WTC11 (cell line): ENCODE data around the gene FBXO33. TPM values are rescaled to one million over a fixed set of nuclear protein-coding genes. Genes with fewer than 3 reads are reported as not detected.
"Not testable (repeated sequence)": the region's sequence is repeated elsewhere in the genome, so short reads cannot be mapped to it uniquely, and the experiment has no call there.

Experiments used
- ATAC-seq: fragments of 200-7000 bp; cut with Tn5 transposase; 2 replicates; pipeline ENCODE4 v1.10.0; 2021; ENCODE audit warnings: mild to moderate bottlenecking, moderate library complexity
- CTCF ChIA-PET: fragments of 300-600 bp; sonication (Branson Sonifier 250); formaldehyde crosslinking; loops from one replicate; lab custom pipeline; 2021; ENCODE audit warnings: antibody characterized with exemption; lab: Charles Lee
- POLR2A ChIA-PET: fragments of 350-600 bp; sonication (Branson Sonifier 250); formaldehyde crosslinking; loops from one replicate; lab custom pipeline; 2021; ENCODE audit warnings: antibody characterized with exemption; lab: Charles Lee
- DNase-seq: peaks from one replicate; pipeline ENCODE4 v3.0.0; 2021; ENCODE audit warnings: low spot score
- H3K27ac Mint-ChIP-seq: 2 replicates; pipeline ENCODE4 v1.8.0; 2021; ENCODE audit warnings: mixed read lengths
- H3K27me3 Mint-ChIP-seq: 2 replicates; pipeline ENCODE4 v1.8.0; 2021; ENCODE audit warnings: low read depth, mild to moderate bottlenecking, moderate library complexity, mixed read lengths
- H3K36me3 Mint-ChIP-seq: 2 replicates; pipeline ENCODE4 v1.8.0; 2021; ENCODE audit warnings: mixed read lengths
- H3K4me1 Mint-ChIP-seq: 2 replicates; pipeline ENCODE4 v1.8.0; 2022; ENCODE audit warnings: mixed read lengths
- H3K4me3 Mint-ChIP-seq: 2 replicates; pipeline ENCODE4 v1.8.0; 2021; ENCODE audit warnings: mild to moderate bottlenecking, moderate library complexity, mixed read lengths
- H3K9me3 Mint-ChIP-seq: 2 replicates; pipeline ENCODE4 v1.8.0; 2021; ENCODE audit warnings: mixed read lengths
- AFF4 ChIP-seq: sonication (generic); formaldehyde crosslinking; IDR thresholded peaks from 2 replicates; pipeline ENCODE4 v1.8.1; 2023; ENCODE audit warnings: mild to moderate bottlenecking, missing genetic modification reagents, borderline replicate concordance
- ARID4B ChIP-seq: sonication (generic); formaldehyde crosslinking; IDR thresholded peaks from 2 replicates; pipeline ENCODE4 v1.8.0; 2023; ENCODE audit warnings: missing genetic modification reagents, mild to moderate bottlenecking, borderline replicate concordance
- ATF3 ChIP-seq: sonication (generic); formaldehyde crosslinking; conservative IDR thresholded peaks from 2 replicates; pipeline ENCODE4 v1.8.1; 2022; ENCODE audit warnings: mild to moderate bottlenecking, missing genetic modification reagents
- CREM ChIP-seq: sonication (generic); formaldehyde crosslinking; IDR thresholded peaks from 2 replicates; pipeline ENCODE4 v1.8.1; 2022; ENCODE audit warnings: mild to moderate bottlenecking, missing genetic modification reagents, moderate library complexity
- ELF4 ChIP-seq: sonication (generic); formaldehyde crosslinking; IDR thresholded peaks from 2 replicates; pipeline ENCODE4 v1.8.1; 2022; ENCODE audit warnings: low read depth, mild to moderate bottlenecking, moderate library complexity, missing genetic modification reagents
- MXD4 ChIP-seq: fragments of 250-450 bp; sonication (Bioruptor Pico); IDR thresholded peaks from 2 replicates; pipeline ENCODE4 v1.8.0; 2021; ENCODE audit warnings: mild to moderate bottlenecking, moderate library complexity, borderline replicate concordance
- NR1H2 ChIP-seq: sonication (generic); formaldehyde crosslinking; IDR thresholded peaks from 2 replicates; pipeline ENCODE4 v1.9.0; 2021; ENCODE audit warnings: mild to moderate bottlenecking, moderate library complexity, missing genetic modification reagents
- OVOL2 ChIP-seq: fragments of 250-450 bp; sonication (Bioruptor Pico); IDR thresholded peaks from 2 replicates; pipeline ENCODE4 v1.9.0; 2021; ENCODE audit warnings: mild to moderate bottlenecking, borderline replicate concordance
- RELA ChIP-seq: sonication (generic); formaldehyde crosslinking; IDR thresholded peaks from 2 replicates; pipeline ENCODE4 v1.8.1; 2022; ENCODE audit warnings: missing genetic modification reagents, mild to moderate bottlenecking, borderline replicate concordance
- SMAD4 ChIP-seq: sonication (generic); formaldehyde crosslinking; IDR thresholded peaks from 2 replicates; pipeline ENCODE4 v1.8.0; 2022; ENCODE audit warnings: mild to moderate bottlenecking, missing genetic modification reagents
- TEAD1 ChIP-seq: sonication (generic); formaldehyde crosslinking; IDR thresholded peaks from 2 replicates; pipeline ENCODE4 v1.8.0; 2022; ENCODE audit warnings: mild to moderate bottlenecking, missing genetic modification reagents
- TEAD4 ChIP-seq: sonication (generic); formaldehyde crosslinking; IDR thresholded peaks from 2 replicates; pipeline ENCODE4 v1.8.0; 2022; ENCODE audit warnings: mild to moderate bottlenecking, missing genetic modification reagents
- ZBTB21 ChIP-seq: sonication (generic); formaldehyde crosslinking; IDR thresholded peaks from 2 replicates; pipeline ENCODE4 v1.8.1; 2023; ENCODE audit warnings: mild to moderate bottlenecking, missing genetic modification reagents, borderline replicate concordance
- ZNF138 ChIP-seq: sonication (generic); formaldehyde crosslinking; conservative IDR thresholded peaks from 2 replicates; pipeline ENCODE4 v1.8.1; 2022; ENCODE audit warnings: mild to moderate bottlenecking, moderate library complexity, missing genetic modification reagents
- ZNF512 ChIP-seq: sonication (generic); formaldehyde crosslinking; IDR thresholded peaks from 2 replicates; pipeline ENCODE4 v1.8.1; 2022; ENCODE audit warnings: missing genetic modification reagents, borderline replicate concordance
- total RNA-seq: library from RNA; stranded (reverse); gene quantifications from 3 replicates; pipeline ENCODE4 v1.2.3, GENCODE V29; 2021
- TF ChIP-seq, protein P1 (sequence below): fragments of 250-450 bp; sonication (Bioruptor Pico); IDR thresholded peaks from 2 replicates; pipeline ENCODE4 v2.1.2; 2022; ENCODE audit warnings: mild to moderate bottlenecking, moderate library complexity
- TF ChIP-seq, protein P2 (sequence below): sonication (generic); formaldehyde crosslinking; IDR thresholded peaks from 2 replicates; pipeline ENCODE4 v1.8.1; 2023; ENCODE audit warnings: mild to moderate bottlenecking, missing genetic modification reagents

FBXO33 gene
- total RNA-seq, 1 experiment from 2014 or later: 7.8 TPM

- CTCF ChIA-PET: no interaction called here
- no peak overlapping the region for H3K27ac Mint-ChIP-seq
- peaks cover 30% of the 10 kb centered on the region for H3K36me3 Mint-ChIP-seq
- peaks cover 30% of the 10 kb centered on the region for H3K9me3 Mint-ChIP-seq
- POLR2A ChIA-PET: no interaction called here
- no peaks in the 10 kb centered on the region for H3K27me3 Mint-ChIP-seq
- ATAC-seq (no peak), DNase-seq (no peak)
- H3K4me1 Mint-ChIP-seq: peaks cover 32% of the 10 kb centered on the region
- no peak overlapping the region for H3K4me3 Mint-ChIP-seq
- TF ChIP-seq ELF4 (CRISPR knock-in tag): no peak
- TF ChIP-seq, protein P1, sequence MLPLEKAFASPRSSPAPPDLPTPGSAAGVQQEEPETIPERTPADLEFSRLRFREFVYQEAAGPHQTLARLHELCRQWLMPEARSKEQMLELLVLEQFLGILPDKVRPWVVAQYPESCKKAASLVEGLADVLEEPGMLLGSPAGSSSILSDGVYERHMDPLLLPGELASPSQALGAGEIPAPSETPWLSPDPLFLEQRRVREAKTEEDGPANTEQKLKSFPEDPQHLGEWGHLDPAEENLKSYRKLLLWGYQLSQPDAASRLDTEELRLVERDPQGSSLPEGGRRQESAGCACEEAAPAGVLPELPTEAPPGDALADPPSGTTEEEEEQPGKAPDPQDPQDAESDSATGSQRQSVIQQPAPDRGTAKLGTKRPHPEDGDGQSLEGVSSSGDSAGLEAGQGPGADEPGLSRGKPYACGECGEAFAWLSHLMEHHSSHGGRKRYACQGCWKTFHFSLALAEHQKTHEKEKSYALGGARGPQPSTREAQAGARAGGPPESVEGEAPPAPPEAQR (CRISPR knock-in tag): no peak
- TF ChIP-seq, protein P2, sequence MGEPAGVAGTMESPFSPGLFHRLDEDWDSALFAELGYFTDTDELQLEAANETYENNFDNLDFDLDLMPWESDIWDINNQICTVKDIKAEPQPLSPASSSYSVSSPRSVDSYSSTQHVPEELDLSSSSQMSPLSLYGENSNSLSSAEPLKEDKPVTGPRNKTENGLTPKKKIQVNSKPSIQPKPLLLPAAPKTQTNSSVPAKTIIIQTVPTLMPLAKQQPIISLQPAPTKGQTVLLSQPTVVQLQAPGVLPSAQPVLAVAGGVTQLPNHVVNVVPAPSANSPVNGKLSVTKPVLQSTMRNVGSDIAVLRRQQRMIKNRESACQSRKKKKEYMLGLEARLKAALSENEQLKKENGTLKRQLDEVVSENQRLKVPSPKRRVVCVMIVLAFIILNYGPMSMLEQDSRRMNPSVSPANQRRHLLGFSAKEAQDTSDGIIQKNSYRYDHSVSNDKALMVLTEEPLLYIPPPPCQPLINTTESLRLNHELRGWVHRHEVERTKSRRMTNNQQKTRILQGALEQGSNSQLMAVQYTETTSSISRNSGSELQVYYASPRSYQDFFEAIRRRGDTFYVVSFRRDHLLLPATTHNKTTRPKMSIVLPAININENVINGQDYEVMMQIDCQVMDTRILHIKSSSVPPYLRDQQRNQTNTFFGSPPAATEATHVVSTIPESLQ (CRISPR knock-in tag): no peak
- no peak for TF ChIP-seq AFF4 (CRISPR knock-in tag)
- TF ChIP-seq MXD4: no peak
- no peak for TF ChIP-seq RELA (CRISPR knock-in tag)
- no peak for TF ChIP-seq ATF3 (CRISPR knock-in tag)
- no peak for TF ChIP-seq SMAD4 (CRISPR knock-in tag)
- no peak for TF ChIP-seq TEAD4 (CRISPR knock-in tag)
- no peak for TF ChIP-seq ZBTB21
- no peak for TF ChIP-seq TEAD1
These were observed 67.7 kb downstream of the FBXO33 start for GRCh38 chr14:39364509-39364908.

DNA sequence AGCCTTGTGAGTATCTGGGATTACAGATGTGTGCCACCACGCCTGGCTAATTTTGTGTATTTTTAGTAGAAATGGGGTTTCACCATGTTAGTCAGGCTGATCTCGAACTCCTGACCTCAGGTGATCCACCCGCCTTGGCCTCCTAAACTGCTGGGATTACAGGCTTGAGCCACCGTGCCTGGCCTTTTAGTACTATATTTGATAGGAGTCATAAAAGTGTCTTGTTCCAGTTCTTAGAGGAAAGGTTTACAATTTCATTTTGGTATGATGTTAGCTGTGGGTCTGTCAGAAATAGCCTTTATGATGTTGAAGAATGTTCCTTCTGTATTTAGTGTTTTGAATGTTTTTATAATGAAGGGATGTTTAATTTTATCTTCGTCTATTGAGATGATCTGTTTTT is 70.7 kb downstream of the FBXO33 start:
- peaks cover 46% of the 10 kb centered on the region for H3K9me3 Mint-ChIP-seq
- H3K27ac Mint-ChIP-seq, H3K27me3 Mint-ChIP-seq, ATAC-seq, H3K4me3 Mint-ChIP-seq, H3K4me1 Mint-ChIP-seq, DNase-seq, CTCF ChIA-PET, POLR2A ChIA-PET: not testable (repeated sequence)
- peaks cover 55% of the 10 kb centered on the region for H3K36me3 Mint-ChIP-seq

DNA sequence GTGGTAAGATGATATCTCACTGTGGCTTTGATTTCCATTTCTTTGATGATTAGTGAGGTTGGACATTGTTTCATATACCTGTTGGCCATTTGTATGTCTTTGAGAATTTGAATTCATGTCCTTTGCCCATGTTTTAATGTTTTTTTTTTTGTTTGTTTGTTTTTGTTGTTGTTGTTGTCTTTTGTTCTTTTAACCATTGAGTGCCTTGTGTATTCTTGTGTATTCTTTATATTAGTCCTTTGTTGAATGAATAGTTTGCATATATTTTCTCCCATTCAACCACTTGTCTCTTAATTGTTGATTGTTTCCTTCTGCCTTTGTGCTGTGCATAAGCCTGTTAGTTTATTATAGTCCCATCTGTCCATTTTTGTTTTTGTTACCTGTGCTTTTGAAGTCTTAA is 71.9 kb downstream of the FBXO33 start:
- ChIA-PET CTCF (no interaction called here), POLR2A (no interaction called here)
- H3K36me3 Mint-ChIP-seq: peaks cover 50% of the 10 kb centered on the region
- TF ChIP-seq ARID4B (CRISPR knock-in tag) (no peak), NR1H2 (CRISPR knock-in tag) (no peak), CREM (no peak), ZNF512 (no peak), ZNF138 (CRISPR knock-in tag) (no peak), OVOL2 (CRISPR knock-in tag) (no peak)
- TF ChIP-seq, protein P1 (CRISPR knock-in tag): no peak

More for the DNA sequence above, 71.9 kb downstream of the FBXO33 start:
- ATAC-seq (no peak), DNase-seq (no peak)
- no peaks in the 10 kb centered on the region for H3K27me3 Mint-ChIP-seq
- H3K9me3 Mint-ChIP-seq: peaks cover 41% of the 10 kb centered on the region
- no peaks in the 10 kb centered on the region for H3K4me1 Mint-ChIP-seq
- no peak overlapping the region for H3K4me3 Mint-ChIP-seq
- H3K27ac Mint-ChIP-seq: no peak overlapping the region
